Left kidney (tissue), 2 donors: ENCODE measurements around the gene CYP1A2. TPM values are rescaled to one million over a fixed set of nuclear protein-coding genes. Genes with fewer than 3 reads are reported as not detected.
A peak's percentile ranks its signal among the peaks of the same experiment; 100 is the strongest.
"Not testable (repeated sequence)": the region's sequence is repeated elsewhere in the genome, so short reads cannot be mapped to it uniquely, and the experiment has no call there.

Source experiments
- DNase-seq: peaks from one replicate; pipeline ENCODE4 v3.0.0-alpha.2; 2013
- polyA plus RNA-seq: library from polyadenylated mRNA; unstranded; fragments of 120-200 nt; gene quantifications from one replicate; pipeline ENCODE4 v1.2.1, GENCODE V29; 2013; ENCODE audit not compliant: insufficient read length

The CYP1A2 gene
- polyA plus RNA-seq, 1 donor: 0.18 TPM

- no peak for DNase-seq
These were observed 28.4 kb downstream of the CYP1A2 start for GRCh38 chr15:74776821-74777768.

- DNase-seq: no peak
These were observed 29.3 kb downstream of the CYP1A2 start for GRCh38 chr15:74777769-74778598.

- no peak for DNase-seq
These were observed 29.9 kb downstream of the CYP1A2 start for GRCh38 chr15:74778599-74778970.

- no peak for DNase-seq
These were observed 30.6 kb downstream of the CYP1A2 start for GRCh38 chr15:74779162-74779648.

- no peak for DNase-seq
These were observed 32.1 kb downstream of the CYP1A2 start for GRCh38 chr15:74780523-74781430.

- peak; percentile 67 for DNase-seq
These were observed 33.0 kb downstream of the CYP1A2 start, which contains the start of gene CSK for GRCh38 chr15:74781431-74782258. CSK (plus strand) TSS chr15:74782080; CDS start chr15:74798298, 16,218 bp downstream.

GRCh38 chr15:74782259-74783071, 33.8 kb downstream of the CYP1A2 start:
- DNase-seq: no peak

GRCh38 chr15:74783072-74783807, 34.6 kb downstream of the CYP1A2 start:
- no peak for DNase-seq

- DNase-seq: no peak
These were observed 35.1 kb downstream of the CYP1A2 start for GRCh38 chr15:74783808-74784175.

- no peak for DNase-seq
These were observed 36.0 kb downstream of the CYP1A2 start for GRCh38 chr15:74784426-74785193.

- no peak for DNase-seq
These were observed 36.8 kb downstream of the CYP1A2 start for GRCh38 chr15:74785194-74786032.

GRCh38 chr15:74786081-74786480, 37.4 kb downstream of the CYP1A2 start:
- not testable (repeated sequence) for DNase-seq

GRCh38 chr15:74786551-74787165, 38.0 kb downstream of the CYP1A2 start:
- no peak for DNase-seq

GRCh38 chr15:74787251-74788041, 38.8 kb downstream of the CYP1A2 start:
- no peak for DNase-seq

GRCh38 chr15:74788042-74788682, 39.5 kb downstream of the CYP1A2 start:
- no peak for DNase-seq
